ENCODE data around the gene CACNG8. TPM values are rescaled to one million over a fixed set of nuclear protein-coding genes. Genes with fewer than 3 reads are reported as not detected.

The CACNG8 gene
- total and polyA plus RNA-seq, 4 experiments from 2014 or later: not detected

DNA sequence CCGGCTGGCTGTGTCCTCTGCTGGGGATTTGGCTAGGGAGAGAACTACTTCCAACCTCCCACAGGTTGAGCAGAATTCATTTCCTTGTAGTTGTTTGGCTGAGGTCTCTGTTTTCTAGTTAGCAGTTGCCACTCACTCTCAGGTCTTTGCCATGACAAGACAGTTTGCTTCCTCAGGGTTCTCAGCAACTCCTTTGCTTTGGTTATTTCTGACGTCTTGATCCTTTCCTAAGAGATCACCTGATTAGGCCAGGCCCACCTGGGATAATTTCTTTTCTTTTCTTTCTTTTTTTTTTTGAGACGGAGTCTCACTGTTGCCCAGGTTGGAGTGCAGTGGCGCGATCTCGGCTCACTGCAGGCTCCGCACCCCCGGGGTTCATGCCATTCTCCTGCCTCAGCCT, 9.4 kb upstream of the CACNG8 start:
- DNase-seq: no peak
- CTCF ChIA-PET (ENCODE audit: partially characterized antibody): no interaction called here
- no peaks in the 10 kb centered on the region for H3K4me1 Mint-ChIP-seq
- peaks cover 0 to 4% (median under 1%) of the 10 kb centered on the region in 8 donors for H3K9me3 Mint-ChIP-seq
- intact Hi-C loops (cut with micrococcal nuclease): no loop called here
- no peak overlapping the region for H3K27ac Mint-ChIP-seq
- no peak overlapping the region for H3K4me3 Mint-ChIP-seq
- H3K27me3 Mint-ChIP-seq: peaks cover 26 to 31% of the 10 kb centered on the region in 2 donors
- H3K9me3 ChIP-seq (ENCODE audit: control insufficient read depth in 1 of 2, low read length in 2 of 2): no peaks in the 10 kb centered on the region
- peaks cover 11% of the 10 kb centered on the region for H3K27me3 ChIP-seq (ENCODE audit: insufficient read depth, low read length)
- H3K4me1 ChIP-seq (ENCODE audit: insufficient read depth, low read length): no peaks in the 10 kb centered on the region
- POLR2A ChIA-PET (ENCODE audit: partially characterized antibody): no interaction called here
- H3K4me3 ChIP-seq (ENCODE audit: low read length in 2 of 2): no peak overlapping the region
- no peaks in the 10 kb centered on the region for H3K36me3 ChIP-seq (ENCODE audit: insufficient read depth, low read length)
- no peaks in the 10 kb centered on the region for H3K36me3 Mint-ChIP-seq
- H3K27ac ChIP-seq (ENCODE audit: low read depth, low read length): no peak overlapping the region

DNA sequence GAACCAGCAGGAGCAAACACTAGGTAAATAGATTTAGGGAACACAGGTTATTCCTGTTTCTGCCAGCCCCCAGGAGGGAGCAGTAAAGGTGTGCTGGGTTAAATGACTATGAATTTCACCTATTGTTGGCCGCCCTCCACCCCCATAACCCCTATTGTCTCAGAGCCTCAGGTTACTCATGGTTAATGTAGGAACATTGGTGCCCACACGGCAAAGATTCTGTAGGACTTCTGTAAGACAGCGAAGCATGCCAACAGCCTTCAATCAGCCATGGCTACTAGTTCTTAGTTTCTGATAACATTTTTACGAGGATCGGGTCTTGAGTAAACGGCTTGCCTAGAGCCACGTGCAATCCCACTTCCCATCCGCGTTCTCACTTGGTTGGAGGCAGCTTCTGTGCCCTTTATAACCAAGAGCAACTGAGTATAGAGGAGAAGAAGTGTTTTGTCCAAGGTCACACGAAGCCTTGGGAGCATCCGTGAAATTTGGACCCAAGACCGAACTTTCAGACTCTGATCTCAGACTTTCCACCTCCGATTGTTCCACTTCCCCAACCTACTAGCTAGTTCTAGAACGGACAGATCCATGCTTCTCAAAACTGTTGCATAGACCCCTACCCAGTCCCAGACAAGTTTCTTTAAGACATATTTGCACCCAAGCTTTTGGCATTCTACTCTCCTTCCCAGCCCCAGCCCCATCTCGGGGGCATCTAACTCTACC, 5.1 kb upstream of the CACNG8 start:
- Histone ChIP-seq H3K36me3 (ENCODE audit: insufficient read depth, low read length) (no peaks in the 10 kb centered on the region), H3K4me3 (ENCODE audit: low read length in 2 of 2) (no peak overlapping the region), H3K27me3 (ENCODE audit: insufficient read depth, low read length) (peaks cover 24% of the 10 kb centered on the region), H3K9me3 (ENCODE audit: control insufficient read depth in 1 of 2, low read length in 2 of 2) (no peaks in the 10 kb centered on the region), H3K27ac (ENCODE audit: low read depth, low read length) (no peak overlapping the region), H3K4me1 (ENCODE audit: insufficient read depth, low read length) (no peaks in the 10 kb centered on the region)
- Mint-ChIP-seq H3K4me3 (no peak overlapping the region), H3K36me3 (no peaks in the 10 kb centered on the region), H3K9me3 (peaks cover 0 to 2% (median 0%) of the 10 kb centered on the region in 8 donors), H3K4me1 (peaks cover 0 to 5% (median 2%) of the 10 kb centered on the region in 4 donors), H3K27ac (no peak overlapping the region), H3K27me3 (peaks cover 44 to 51% of the 10 kb centered on the region in 2 donors)
- no peak for DNase-seq
- POLR2A ChIA-PET (ENCODE audit: partially characterized antibody): no interaction called here
- CTCF ChIA-PET (ENCODE audit: partially characterized antibody): no interaction called here
- intact Hi-C loops (cut with micrococcal nuclease): no loop called here

GRCh38 chr19:53958168-53958571, 4.6 kb upstream of the CACNG8 start:
- peaks cover 44 to 51% of the 10 kb centered on the region in 2 donors for H3K27me3 Mint-ChIP-seq
- H3K27me3 ChIP-seq (ENCODE audit: insufficient read depth, low read length): peaks cover 24% of the 10 kb centered on the region
- ChIA-PET CTCF (ENCODE audit: partially characterized antibody) (no interaction called here), POLR2A (ENCODE audit: partially characterized antibody) (no interaction called here)
- intact Hi-C loops (cut with micrococcal nuclease): no loop called here
- no peaks in the 10 kb centered on the region for H3K4me1 ChIP-seq (ENCODE audit: insufficient read depth, low read length)
- no peaks in the 10 kb centered on the region for H3K9me3 ChIP-seq (ENCODE audit: control insufficient read depth in 1 of 2, low read length in 2 of 2)
- H3K4me1 Mint-ChIP-seq: peaks cover 0 to 5% (median 2%) of the 10 kb centered on the region in 4 donors
- H3K36me3 Mint-ChIP-seq: no peaks in the 10 kb centered on the region
- H3K4me3 Mint-ChIP-seq: no peak overlapping the region
- H3K9me3 Mint-ChIP-seq: peaks cover 0 to 2% (median 0%) of the 10 kb centered on the region in 8 donors
- no peak overlapping the region for H3K27ac Mint-ChIP-seq
- H3K36me3 ChIP-seq (ENCODE audit: insufficient read depth, low read length): no peaks in the 10 kb centered on the region
- DNase-seq: no peak
- H3K27ac ChIP-seq (ENCODE audit: low read depth, low read length): no peak overlapping the region
- H3K4me3 ChIP-seq (ENCODE audit: low read length in 2 of 2): no peak overlapping the region

DNA sequence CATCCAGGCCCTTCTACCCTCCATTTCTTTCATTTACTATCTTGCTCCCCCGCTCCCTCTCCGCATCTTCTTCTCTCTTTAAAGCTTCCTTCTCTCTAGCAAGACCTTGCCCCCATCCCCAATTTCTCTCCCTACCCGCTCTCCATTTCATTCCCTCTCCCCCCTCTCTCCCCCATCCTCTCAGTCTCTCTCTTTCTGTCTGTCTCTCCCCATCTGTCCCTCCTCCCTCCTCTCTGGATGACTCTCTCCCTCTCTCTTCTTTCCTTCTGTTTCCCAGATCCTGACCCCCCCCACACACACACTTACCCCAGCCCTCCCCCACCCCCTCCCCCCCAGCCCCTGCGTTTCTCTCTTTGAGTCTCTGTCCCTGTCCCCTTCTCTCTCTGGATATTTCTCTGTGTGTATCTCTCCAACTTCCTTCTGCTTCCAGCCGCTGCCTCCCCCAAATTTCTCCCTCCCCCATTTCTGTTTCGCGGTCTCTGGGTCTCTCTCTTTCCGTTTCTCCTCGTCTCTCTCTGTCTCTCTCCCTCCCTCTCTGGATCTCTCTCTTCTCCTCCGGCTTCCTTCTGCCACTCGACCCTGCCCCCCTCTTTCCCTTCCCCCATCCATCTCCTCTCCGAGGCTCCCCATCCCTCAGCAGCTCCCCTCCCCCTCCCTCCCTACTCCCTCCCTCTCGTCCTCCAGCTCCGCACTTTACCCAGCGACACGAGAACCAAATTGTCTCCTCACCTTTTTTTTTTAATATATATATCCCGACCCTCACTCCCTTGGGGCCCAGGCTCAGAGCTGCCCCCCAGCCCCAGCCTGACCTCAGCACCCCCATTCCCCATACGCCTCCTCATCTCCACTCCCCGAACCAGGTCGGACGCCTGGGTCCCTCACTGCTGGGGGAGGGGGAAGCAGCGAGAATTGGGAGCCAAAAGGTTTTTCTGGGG, 3.6 kb upstream of the CACNG8 start:
- intact Hi-C loops (cut with micrococcal nuclease): no loop called here
- peaks cover 0 to 5% (median 2%) of the 10 kb centered on the region in 4 donors for H3K4me1 Mint-ChIP-seq
- H3K4me3 Mint-ChIP-seq: no peak overlapping the region
- peaks cover 50 to 55% of the 10 kb centered on the region in 2 donors for H3K27me3 Mint-ChIP-seq
- H3K4me1 ChIP-seq (ENCODE audit: insufficient read depth, low read length): no peaks in the 10 kb centered on the region
- H3K36me3 ChIP-seq (ENCODE audit: insufficient read depth, low read length): no peaks in the 10 kb centered on the region
- H3K9me3 Mint-ChIP-seq: peaks cover 0 to 2% (median 0%) of the 10 kb centered on the region in 8 donors
- CTCF ChIA-PET (ENCODE audit: partially characterized antibody): interaction anchor here (0.6 kb wide), 2 partner anchors 76 to 166 kb away, joined by 3 to 4 read pairs; no protein-coding TSS in a partner anchor
- H3K9me3 ChIP-seq (ENCODE audit: control insufficient read depth in 1 of 2, low read length in 2 of 2): no peaks in the 10 kb centered on the region
- no peak for DNase-seq
- peaks cover 24% of the 10 kb centered on the region for H3K27me3 ChIP-seq (ENCODE audit: insufficient read depth, low read length)
- no peaks in the 10 kb centered on the region for H3K36me3 Mint-ChIP-seq
- POLR2A ChIA-PET (ENCODE audit: partially characterized antibody): no interaction called here
- H3K27ac ChIP-seq (ENCODE audit: low read depth, low read length): no peak overlapping the region
- H3K27ac Mint-ChIP-seq: no peak overlapping the region
- no peak overlapping the region for H3K4me3 ChIP-seq (ENCODE audit: low read length in 2 of 2)

DNA sequence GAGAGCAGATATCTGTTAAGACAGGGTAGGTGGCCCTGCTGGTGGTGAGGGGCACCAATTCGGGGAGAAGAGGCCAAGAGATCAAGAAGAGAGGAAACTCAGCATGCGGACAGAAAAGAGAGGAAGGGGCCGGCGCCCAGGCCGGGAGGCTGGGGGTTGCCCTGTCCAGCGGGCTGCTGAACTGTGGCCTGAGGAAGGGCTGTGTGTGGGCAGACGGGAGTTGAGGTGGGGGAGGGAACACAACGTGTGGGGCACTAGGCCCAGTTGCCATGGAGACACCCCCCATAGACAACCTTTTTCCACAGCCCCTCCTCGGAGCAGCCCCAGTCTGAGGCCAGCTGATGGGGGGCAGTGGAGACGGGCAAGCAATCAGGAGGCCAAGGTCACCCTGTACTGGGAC, 2.5 kb upstream of the CACNG8 start:
- Histone ChIP-seq H3K4me3 (ENCODE audit: low read length in 2 of 2) (no peak overlapping the region), H3K4me1 (ENCODE audit: insufficient read depth, low read length) (no peaks in the 10 kb centered on the region), H3K27me3 (ENCODE audit: insufficient read depth, low read length) (peaks cover 24% of the 10 kb centered on the region), H3K27ac (ENCODE audit: low read depth, low read length) (no peak overlapping the region), H3K36me3 (ENCODE audit: insufficient read depth, low read length) (no peaks in the 10 kb centered on the region), H3K9me3 (ENCODE audit: control insufficient read depth in 1 of 2, low read length in 2 of 2) (no peaks in the 10 kb centered on the region)
- ChIA-PET CTCF (ENCODE audit: partially characterized antibody) (interaction anchor here (0.6 kb wide), 1 partner anchor 12 kb away, joined by 4 read pairs; no protein-coding TSS in a partner anchor), POLR2A (ENCODE audit: partially characterized antibody) (no interaction called here)
- H3K4me3 Mint-ChIP-seq: no peak overlapping the region
- H3K36me3 Mint-ChIP-seq: no peaks in the 10 kb centered on the region
- no peak for DNase-seq
- no peak overlapping the region for H3K27ac Mint-ChIP-seq
- H3K27me3 Mint-ChIP-seq: peaks cover 57 to 62% of the 10 kb centered on the region in 2 donors
- intact Hi-C loops (cut with micrococcal nuclease): no loop called here
- H3K9me3 Mint-ChIP-seq: peaks cover 0 to 2% (median 0%) of the 10 kb centered on the region in 8 donors
- H3K4me1 Mint-ChIP-seq: peaks cover 0 to 5% (median 4%) of the 10 kb centered on the region in 4 donors

GRCh38 chr19:53960886-53961285, 1.9 kb upstream of the CACNG8 start:
- H3K27ac Mint-ChIP-seq: no peak overlapping the region
- CTCF ChIA-PET (ENCODE audit: partially characterized antibody): interaction anchor here (0.6 kb wide), 1 partner anchor 129 kb away, joined by 3 read pairs; no protein-coding TSS in a partner anchor
- H3K4me3 ChIP-seq (ENCODE audit: low read length in 2 of 2): no peak overlapping the region
- no peak for DNase-seq
- no peaks in the 10 kb centered on the region for H3K36me3 ChIP-seq (ENCODE audit: insufficient read depth, low read length)
- peaks cover 24% of the 10 kb centered on the region for H3K27me3 ChIP-seq (ENCODE audit: insufficient read depth, low read length)
- H3K27me3 Mint-ChIP-seq: peaks cover 59 to 64% of the 10 kb centered on the region in 2 donors
- peaks cover 0 to 2% (median 0%) of the 10 kb centered on the region in 8 donors for H3K9me3 Mint-ChIP-seq
- H3K4me3 Mint-ChIP-seq: no peak overlapping the region
- POLR2A ChIA-PET (ENCODE audit: partially characterized antibody): no interaction called here
- no peaks in the 10 kb centered on the region for H3K4me1 ChIP-seq (ENCODE audit: insufficient read depth, low read length)
- H3K9me3 ChIP-seq (ENCODE audit: control insufficient read depth in 1 of 2, low read length in 2 of 2): no peaks in the 10 kb centered on the region
- intact Hi-C loops (cut with micrococcal nuclease): no loop called here
- H3K36me3 Mint-ChIP-seq: no peaks in the 10 kb centered on the region
- peaks cover 0 to 7% (median 5%) of the 10 kb centered on the region in 4 donors for H3K4me1 Mint-ChIP-seq
- no peak overlapping the region for H3K27ac ChIP-seq (ENCODE audit: low read depth, low read length)
